Omental fat pad (tissue), 4 donors: ENCODE measurements around the gene MTHFSD. TPM values are rescaled to one million over a fixed set of nuclear protein-coding genes. Genes with fewer than 3 reads are reported as not detected.

Source experiments
- ATAC-seq: fragments of 150-250 bp; one replicate; pipeline ENCODE4 v1.9.1; 2016; ENCODE audit warnings: mild to moderate bottlenecking, moderate library complexity; ENCODE audit not compliant: low FRiP score
- DNase-seq: peaks from one replicate; pipeline ENCODE4 v3.0.0-alpha.2; 2019; ENCODE audit warnings: low spot score
- CTCF ChIP-seq, 3 donors: fragments of 450-650 bp; IDR thresholded peaks; one replicate each; pipeline ENCODE4 v1.5.1; 2016 to 2017; ENCODE audit warnings: antibody characterized with exemption in 3 of 3, mild to moderate bottlenecking in 3 of 3, moderate library complexity in 2 of 3
- total RNA-seq, 4 donors: library from RNA; depleted of rRNA; stranded (reverse); fragments of >200 nt; gene quantifications; one replicate each; pipeline ENCODE4 v1.1.0, GENCODE V29; 2016

The MTHFSD gene
- total RNA-seq, 4 donors from 2014 or later = 6.4 to 20.2 (median 9.1) TPM

GRCh38 chr16:86597880-86598606 is 43.0 kb upstream of the MTHFSD start:
- ATAC-seq = peak; percentile 73
- no peak for DNase-seq
- no peak for TF ChIP-seq CTCF (IDR thresholded peaks at IDR 0.05)

- ATAC-seq = no peak
Measured at GRCh38 chr16:86597126-86597879, 42.3 kb upstream of the MTHFSD start.

GRCh38 chr16:86595983-86596605 is 41.1 kb upstream of the MTHFSD start:
- no peak for ATAC-seq
- no peak for DNase-seq
- no peak for TF ChIP-seq CTCF (IDR thresholded peaks at IDR 0.05)

More at GRCh38 chr16:86597126-86597879, 42.3 kb upstream of the MTHFSD start:
- DNase-seq = no peak
- TF ChIP-seq CTCF (IDR thresholded peaks at IDR 0.05) = no peak

GRCh38 chr16:86594721-86595120 is 39.7 kb upstream of the MTHFSD start:
- ATAC-seq (no peak), DNase-seq (no peak)
- no peak for TF ChIP-seq CTCF (IDR thresholded peaks at IDR 0.05)

GRCh38 chr16:86593913-86594620 is 39.0 kb upstream of the MTHFSD start:
- ATAC-seq (no peak), DNase-seq (no peak)
- no peak for TF ChIP-seq CTCF (IDR thresholded peaks at IDR 0.05)

GRCh38 chr16:86591270-86591669 is 36.2 kb upstream of the MTHFSD start:
- no peak for ATAC-seq
- no peak for DNase-seq
- TF ChIP-seq CTCF (IDR thresholded peaks at IDR 0.05) = no peak
